Mucosa of descending colon (tissue), 3 donors: ENCODE data around the gene TRNAU1AP. TPM values are rescaled to one million over a fixed set of nuclear protein-coding genes. Genes with fewer than 3 reads are reported as not detected.

Experiments used
- ATAC-seq: fragments of 200-7000 bp; cut with Tn5 transposase; one replicate; pipeline ENCODE4 v1.9.1; 2020; ENCODE audit warnings: mild to moderate bottlenecking, moderate library complexity
- DNase-seq, 3 donors: peaks; one replicate each; pipeline ENCODE4 v3.0.0-alpha.2; 2020
- H3K36me3 ChIP-seq: fragments of 200-600 bp; one replicate; pipeline ENCODE4 v1.8.0; 2021; ENCODE audit warnings: low read depth, mild to moderate bottlenecking
- H3K4me1 ChIP-seq: fragments of 200-600 bp; one replicate; pipeline ENCODE4 v1.8.0; 2021; ENCODE audit warnings: low read depth, mild to moderate bottlenecking
- H3K4me3 ChIP-seq: fragments of 200-600 bp; one replicate; pipeline ENCODE4 v1.8.0; 2021; ENCODE audit warnings: mild to moderate bottlenecking
- H3K9me3 ChIP-seq: fragments of 200-600 bp; one replicate; pipeline ENCODE4 v1.8.0; 2021; ENCODE audit warnings: mild to moderate bottlenecking
- intact Hi-C, 2 donors: fragments of 100-400 bp; cut with DNase I in 1 of 2; cut with micrococcal nuclease in 1 of 2; formaldehyde crosslinking; loops; one replicate each; pipeline versions ENCODE4 v1.11.0 to v1.11.1; 2022; cut with DNase I, micrococcal nuclease
- total RNA-seq, 3 donors: library from RNA; stranded (reverse); fragmentation: NEBNext Ultra II Directional in 2 of 3; extraction: Animal tissue kit (Norgen Biotek cat#: 25700) in 2 of 3; gene quantifications; one replicate each; pipeline versions ENCODE4 v1.2.1 to v1.2.4, GENCODE V29; 2021 to 2023
- TF ChIP-seq, protein P1 (sequence below): fragments of 200-600 bp; IDR thresholded peaks from one replicate; pipeline ENCODE4 v1.8.0; 2022; ENCODE audit warnings: antibody characterized with exemption, mild to moderate bottlenecking
- donor health status: DM: no; HTN: no; CAD: no; lungs with moderate emphysema.
- donor health status: DM: no; HTN: no; CAD: no.
- donor health status: DM: no; HTN: yes; CAD: no.

TRNAU1AP gene
- total RNA-seq, 3 donors from 2014 or later = 13.1 to 20.9 (median 16.0) TPM

DNA sequence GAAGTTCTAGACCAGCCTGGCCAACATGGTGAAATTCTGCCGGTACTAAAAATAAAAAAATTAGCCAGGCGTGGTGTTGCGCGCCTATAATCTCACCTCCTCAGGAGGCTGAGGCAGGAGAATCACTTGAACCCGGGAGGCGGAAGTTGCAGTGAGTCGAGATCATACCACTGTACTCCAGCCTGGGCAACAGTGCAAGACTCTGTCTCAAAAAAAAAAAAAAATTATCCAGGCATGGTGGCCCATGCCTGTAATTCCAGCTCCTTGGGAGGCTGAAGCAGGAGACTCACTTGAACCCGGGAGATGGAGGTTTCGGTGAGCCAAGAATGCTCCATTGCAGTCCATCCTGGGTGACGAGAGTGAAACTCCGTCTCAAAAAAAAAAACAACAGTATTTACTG is 20.7 kb downstream of the TRNAU1AP start:
- ATAC-seq (no peak), DNase-seq (no peak)
- H3K36me3 ChIP-seq = no peaks in the 10 kb centered on the region
- H3K9me3 ChIP-seq = no peaks in the 10 kb centered on the region
- TF ChIP-seq, protein P1, sequence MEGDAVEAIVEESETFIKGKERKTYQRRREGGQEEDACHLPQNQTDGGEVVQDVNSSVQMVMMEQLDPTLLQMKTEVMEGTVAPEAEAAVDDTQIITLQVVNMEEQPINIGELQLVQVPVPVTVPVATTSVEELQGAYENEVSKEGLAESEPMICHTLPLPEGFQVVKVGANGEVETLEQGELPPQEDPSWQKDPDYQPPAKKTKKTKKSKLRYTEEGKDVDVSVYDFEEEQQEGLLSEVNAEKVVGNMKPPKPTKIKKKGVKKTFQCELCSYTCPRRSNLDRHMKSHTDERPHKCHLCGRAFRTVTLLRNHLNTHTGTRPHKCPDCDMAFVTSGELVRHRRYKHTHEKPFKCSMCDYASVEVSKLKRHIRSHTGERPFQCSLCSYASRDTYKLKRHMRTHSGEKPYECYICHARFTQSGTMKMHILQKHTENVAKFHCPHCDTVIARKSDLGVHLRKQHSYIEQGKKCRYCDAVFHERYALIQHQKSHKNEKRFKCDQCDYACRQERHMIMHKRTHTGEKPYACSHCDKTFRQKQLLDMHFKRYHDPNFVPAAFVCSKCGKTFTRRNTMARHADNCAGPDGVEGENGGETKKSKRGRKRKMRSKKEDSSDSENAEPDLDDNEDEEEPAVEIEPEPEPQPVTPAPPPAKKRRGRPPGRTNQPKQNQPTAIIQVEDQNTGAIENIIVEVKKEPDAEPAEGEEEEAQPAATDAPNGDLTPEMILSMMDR = no peak
- intact Hi-C loops = no loop called here
- H3K4me1 ChIP-seq = no peaks in the 10 kb centered on the region
- no peak overlapping the region for H3K4me3 ChIP-seq

DNA sequence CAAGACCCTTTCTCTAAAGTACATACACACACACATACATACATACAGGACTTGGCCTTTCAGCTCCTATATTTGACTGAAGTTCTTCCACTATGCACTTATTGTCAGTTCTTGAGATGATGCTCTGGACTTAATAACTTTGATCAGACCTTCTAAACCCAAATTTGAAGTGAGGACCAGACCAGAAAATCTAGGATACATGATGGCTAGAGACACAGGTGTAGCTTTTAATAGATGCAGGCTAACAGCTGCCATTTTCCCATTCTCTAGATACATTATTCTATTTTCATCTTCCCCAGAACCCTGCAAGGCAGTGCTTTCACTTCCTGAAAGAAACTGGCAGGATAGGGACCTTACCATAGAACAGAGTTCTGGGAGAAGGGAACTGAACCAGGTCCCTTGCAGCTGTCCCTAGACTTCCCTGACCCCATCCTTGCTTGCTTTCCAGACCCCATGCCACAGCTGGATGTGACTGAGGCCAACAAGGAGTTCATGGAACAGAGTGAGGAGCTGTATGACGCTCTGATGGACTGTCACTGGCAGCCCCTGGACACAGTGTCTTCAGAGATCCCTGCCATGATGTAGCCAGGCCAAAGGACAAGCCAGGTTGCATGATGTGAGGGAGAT is 24.3 kb downstream of the TRNAU1AP start:
- no peak for ATAC-seq
- no peak for DNase-seq
- intact Hi-C loops = no loop called here
- no peak overlapping the region for H3K4me3 ChIP-seq
- TF ChIP-seq, protein P1 = no peak
- H3K4me1 ChIP-seq = peaks cover 9% of the 10 kb centered on the region
- H3K36me3 ChIP-seq = no peaks in the 10 kb centered on the region
- no peaks in the 10 kb centered on the region for H3K9me3 ChIP-seq

DNA sequence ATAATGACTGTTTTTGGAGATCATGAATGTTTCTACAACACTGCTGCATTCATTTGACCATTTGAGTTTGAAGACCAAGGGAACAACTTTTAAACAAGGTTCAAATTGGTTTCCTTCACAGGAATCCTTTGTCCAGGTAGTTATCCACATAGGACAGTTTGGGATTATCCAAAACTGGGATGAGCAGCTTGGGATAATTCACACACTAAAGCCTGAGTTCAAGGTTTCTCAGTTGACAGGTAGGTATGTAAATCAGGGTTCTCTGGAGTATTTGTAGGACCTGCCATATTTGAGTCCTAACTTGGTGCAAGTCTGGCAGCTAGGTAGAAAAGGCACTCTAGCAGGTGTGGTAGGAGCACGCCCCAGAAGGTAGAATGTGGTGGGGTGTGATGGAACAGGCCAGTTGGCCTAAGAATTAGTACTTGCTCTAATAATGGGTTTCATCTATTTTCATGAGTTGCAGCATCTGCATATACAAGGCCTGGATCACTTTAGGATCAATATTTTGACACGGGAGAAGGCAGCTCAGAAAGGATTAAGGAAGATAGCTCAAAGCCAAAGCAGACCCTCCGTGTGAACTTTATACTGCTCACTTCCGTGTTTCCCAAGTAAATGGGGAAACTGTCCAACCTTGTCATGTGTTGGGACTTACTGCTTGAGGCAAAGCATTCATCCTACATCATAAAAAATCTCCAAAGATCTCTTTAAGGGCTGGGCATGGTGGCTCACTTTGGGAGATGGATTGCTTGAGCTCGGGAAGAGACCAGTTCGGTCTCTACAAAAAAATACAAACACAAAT is 25.1 kb downstream of the TRNAU1AP start:
- DNase-seq = no peak
- TF ChIP-seq, protein P1 = no peak
- H3K9me3 ChIP-seq = no peaks in the 10 kb centered on the region
- peaks cover 13% of the 10 kb centered on the region for H3K4me1 ChIP-seq
- intact Hi-C loops = no loop called here
- no peak overlapping the region for H3K4me3 ChIP-seq
- no peak for ATAC-seq
- H3K36me3 ChIP-seq = no peaks in the 10 kb centered on the region

- Histone ChIP-seq H3K36me3 (no peaks in the 10 kb centered on the region), H3K4me3 (no peak overlapping the region), H3K9me3 (no peaks in the 10 kb centered on the region), H3K4me1 (peaks cover 13% of the 10 kb centered on the region)
- no peak for DNase-seq
- TF ChIP-seq, protein P1 = no peak
- intact Hi-C loops = no loop called here
- no peak for ATAC-seq
These were observed 25.9 kb downstream of the TRNAU1AP start for GRCh38 chr1:28578696-28579218.

DNA sequence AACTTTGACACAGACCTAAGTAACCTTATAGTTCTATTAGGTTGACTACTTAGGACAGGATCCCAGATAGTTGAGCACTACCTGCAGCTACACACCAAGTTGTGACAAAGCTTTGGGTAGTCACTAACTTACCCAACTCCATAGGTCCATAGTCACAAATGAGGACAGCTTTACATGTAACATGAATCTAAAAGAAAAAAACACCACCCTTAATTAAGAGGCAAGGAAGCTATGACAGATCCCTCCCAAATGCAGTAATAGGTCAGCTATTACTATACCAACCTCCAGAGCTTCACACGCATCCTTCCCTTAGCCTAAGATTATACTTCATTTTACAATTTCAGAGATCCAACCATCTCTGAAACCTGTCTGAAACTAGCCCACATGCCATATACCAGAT is 26.5 kb downstream of the TRNAU1AP start:
- intact Hi-C loops = no loop called here
- TF ChIP-seq, protein P1 = no peak
- Histone ChIP-seq H3K4me3 (no peak overlapping the region), H3K4me1 (peaks cover 13% of the 10 kb centered on the region), H3K36me3 (no peaks in the 10 kb centered on the region), H3K9me3 (no peaks in the 10 kb centered on the region)
- DNase-seq = no peak
- no peak for ATAC-seq
